ENCODE results near the gene ITFG1.
"Not testable (repeated sequence)": the region's sequence is repeated elsewhere in the genome, so short reads cannot be mapped to it uniquely, and the experiment has no call there.

ITFG1 gene

GRCh38 chr16:47158992-47159391, 301.9 kb downstream of the ITFG1 start:
- DNase-seq (ENCODE audit: low read depth, low spot score) = no peak

DNA sequence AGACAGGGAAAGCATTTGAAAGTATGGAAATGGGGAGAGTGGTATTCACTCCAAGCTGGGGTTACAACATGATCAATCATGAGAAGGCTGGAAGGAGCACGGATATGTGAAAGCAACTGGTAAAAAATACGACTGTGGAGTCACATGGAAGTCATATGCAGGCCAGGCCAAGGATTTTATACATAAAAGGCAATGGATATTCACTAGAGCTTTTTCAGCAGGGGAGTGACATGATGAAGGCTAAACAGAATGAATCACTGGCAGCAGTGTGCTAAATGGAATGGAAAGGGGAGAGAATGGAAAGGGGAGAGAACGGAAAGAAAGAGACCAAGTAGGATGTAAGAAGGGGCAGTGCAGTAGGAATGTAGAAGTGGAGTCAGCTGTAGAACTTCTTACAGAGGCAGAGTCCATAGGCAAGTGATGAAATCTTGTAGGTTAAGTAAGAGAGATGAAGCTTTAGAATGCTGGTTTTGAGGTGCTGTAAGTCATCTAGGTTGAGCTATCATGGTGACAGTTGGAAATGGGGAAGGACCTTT, 304.1 kb downstream of the ITFG1 start:
- DNase-seq (ENCODE audit: low read depth, low spot score) = no peak

DNA sequence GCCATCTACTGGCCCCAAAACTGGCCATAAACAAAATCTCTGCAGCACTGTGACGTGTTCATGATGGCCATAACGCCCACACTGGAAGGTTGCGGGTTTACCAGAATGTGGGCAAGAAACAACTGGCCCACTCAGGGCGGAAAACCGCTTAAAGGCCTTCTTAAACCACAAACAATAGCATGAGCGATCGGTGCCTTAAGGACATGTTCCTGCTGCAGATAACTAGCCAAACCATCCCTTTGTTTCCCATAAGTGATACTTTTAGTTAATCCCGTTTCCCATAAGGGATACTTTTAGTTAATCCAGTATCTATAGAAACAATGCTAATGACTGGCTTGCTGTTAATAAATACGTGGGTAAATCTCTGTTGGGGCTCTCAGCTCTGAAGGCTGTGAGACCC, 308.4 kb downstream of the ITFG1 start:
- not testable (repeated sequence) for DNase-seq (ENCODE audit: low read depth, low spot score)

GRCh38 chr16:47150067-47150466, 310.8 kb downstream of the ITFG1 start:
- no peak for DNase-seq (ENCODE audit: low read depth, low spot score)

DNA sequence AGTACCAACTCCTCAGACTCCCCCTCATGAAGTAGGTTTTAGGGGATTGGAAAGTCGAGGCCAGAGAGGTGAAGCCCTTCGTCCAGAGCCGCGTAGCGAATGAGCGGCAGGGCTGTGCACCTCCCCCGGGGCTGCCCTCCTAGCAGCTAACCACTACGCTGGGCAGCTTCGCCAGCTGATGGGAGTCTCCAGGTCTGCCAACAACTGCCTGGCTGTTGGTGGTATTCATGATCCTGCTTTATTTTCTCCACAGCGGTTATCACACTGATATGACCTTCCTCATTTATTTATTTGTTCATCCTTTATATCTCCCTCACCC, 316.3 kb downstream of the ITFG1 start:
- no peak for DNase-seq (ENCODE audit: low read depth, low spot score)

DNA sequence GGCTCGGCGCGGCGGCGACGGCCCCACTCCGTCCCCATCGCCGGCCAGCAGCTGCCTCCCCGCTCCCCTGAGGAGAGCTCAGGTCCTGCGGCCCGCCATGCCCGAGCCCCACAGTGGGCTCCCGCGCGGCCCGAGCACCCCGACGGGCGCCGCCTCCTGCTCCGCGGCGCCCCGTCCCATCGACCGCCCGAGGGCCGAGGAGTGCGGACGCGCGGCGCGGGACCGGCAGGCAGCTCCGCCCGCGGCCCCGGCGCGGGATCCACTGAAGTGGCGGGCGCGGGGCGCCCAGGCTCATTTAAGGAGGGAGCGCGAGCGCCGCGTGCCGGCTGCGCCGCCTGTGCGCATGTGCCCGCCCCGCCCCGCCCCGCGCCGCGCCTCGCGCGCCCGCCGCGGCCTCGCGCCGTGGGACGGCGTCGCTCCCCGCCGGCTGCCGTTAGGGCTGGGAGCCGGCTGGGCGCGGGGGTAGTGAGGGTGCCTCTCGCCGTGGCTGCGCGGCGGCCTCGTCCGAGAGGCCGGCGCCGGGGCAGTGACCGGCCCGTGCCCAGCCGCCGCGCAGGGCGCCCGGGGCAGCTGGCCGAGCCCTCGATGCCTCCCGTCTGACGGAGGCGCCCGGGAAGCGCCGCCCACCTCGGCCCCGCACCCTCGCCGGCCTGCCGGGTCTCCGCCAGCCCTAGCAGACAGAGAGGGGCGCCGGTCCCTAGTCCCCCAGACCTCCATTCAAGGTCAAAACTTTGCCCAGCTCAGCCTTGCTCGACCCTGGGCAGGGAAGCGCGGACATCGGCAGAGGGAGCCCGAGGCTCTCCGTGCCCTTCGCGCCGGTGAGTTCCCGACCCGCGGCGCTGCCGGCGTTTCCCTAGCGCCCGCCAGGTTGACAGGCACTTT, 316.9 kb downstream of the ITFG1 start, which contains the start of gene NETO2:
TSS of gene NETO2 (minus strand) at position 269 of the 882 bp plus-strand sequence. CDS start 333 bp downstream, outside the sequence.
- DNase-seq (ENCODE audit: low read depth, low spot score) = peak; percentile 25

DNA sequence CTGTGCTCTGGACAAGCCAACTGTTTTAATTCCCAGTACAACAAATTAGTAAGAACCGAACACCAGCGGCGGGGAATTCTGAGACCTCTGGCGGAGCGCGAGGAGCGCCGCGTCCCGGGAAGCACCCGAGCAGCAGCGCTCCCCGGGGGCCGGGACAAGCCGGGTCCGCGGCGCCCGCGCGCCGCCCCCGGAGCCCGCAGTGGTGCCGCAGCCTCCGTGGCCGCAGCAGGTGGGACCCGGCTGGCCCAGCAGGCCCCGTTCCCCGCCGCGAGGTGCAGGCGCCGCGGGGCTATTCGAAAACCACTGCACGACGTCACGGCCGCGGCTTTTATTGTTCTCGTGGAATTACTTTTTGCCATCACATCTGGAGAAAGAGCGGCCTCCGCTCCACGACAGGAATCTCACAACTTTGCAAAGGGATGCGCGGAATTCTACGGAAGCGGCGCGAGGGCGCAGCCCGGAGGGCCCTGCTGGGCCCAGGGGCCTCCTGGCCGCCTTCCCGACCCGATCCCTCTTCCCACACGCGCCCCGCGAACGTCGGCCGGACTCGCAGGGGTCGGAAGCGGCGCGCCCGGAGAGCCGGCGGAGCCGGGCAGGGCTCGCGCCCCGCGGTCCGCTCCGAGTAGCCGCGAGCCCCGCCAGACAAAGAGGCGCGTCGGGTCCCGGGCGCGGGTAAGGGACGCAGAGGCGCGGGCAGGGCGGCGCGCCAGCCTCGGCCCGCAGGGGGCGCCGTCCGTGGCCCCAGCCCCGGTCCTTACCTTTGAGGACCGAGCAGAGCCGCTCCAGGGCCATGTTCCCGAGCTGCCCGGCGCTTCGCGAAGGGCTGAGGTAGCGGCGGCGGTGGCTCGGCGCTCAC, 317.8 kb downstream of the ITFG1 start:
- peak; percentile 11 for DNase-seq (ENCODE audit: low read depth, low spot score)

GRCh38 chr16:47142486-47142820, 318.4 kb downstream of the ITFG1 start:
- no peak for DNase-seq (ENCODE audit: low read depth, low spot score)

DNA sequence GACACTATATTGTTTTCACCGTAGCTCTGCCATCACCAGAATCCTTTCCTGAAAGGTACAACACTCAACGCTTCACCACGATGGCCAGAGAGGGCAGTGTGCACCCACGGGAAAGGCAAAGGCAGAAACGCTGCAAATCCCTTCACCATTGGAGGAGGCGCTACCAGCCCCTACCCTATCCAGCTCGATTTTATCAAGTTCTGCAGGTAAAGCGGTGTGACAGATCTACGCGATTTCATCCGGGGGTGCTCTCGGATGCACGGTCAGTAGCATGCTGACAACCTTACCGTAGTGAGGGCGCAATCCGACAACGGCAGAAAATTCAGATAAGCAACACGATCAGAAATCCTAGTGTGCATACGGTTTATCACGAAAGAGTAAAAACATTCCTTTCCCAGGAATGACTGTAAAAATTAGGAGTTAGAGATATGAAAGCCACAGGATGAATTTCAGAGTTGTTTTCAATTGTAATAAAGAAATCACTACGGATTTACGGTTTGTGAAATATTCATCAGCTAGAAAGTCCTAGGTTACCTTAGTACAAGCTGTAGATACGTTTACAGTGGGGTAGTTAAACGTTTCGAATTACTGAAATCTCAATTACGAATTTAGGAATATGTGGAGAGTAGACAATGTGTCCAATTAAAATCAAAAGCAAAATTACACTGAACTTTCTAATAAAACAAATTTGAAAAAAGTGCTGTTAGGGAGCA, 318.9 kb downstream of the ITFG1 start:
- DNase-seq (ENCODE audit: low read depth, low spot score) = peak; percentile 46

- DNase-seq (ENCODE audit: low read depth, low spot score) = no peak
These were observed 320.2 kb downstream of the ITFG1 start for GRCh38 chr16:47140686-47141085.

DNA sequence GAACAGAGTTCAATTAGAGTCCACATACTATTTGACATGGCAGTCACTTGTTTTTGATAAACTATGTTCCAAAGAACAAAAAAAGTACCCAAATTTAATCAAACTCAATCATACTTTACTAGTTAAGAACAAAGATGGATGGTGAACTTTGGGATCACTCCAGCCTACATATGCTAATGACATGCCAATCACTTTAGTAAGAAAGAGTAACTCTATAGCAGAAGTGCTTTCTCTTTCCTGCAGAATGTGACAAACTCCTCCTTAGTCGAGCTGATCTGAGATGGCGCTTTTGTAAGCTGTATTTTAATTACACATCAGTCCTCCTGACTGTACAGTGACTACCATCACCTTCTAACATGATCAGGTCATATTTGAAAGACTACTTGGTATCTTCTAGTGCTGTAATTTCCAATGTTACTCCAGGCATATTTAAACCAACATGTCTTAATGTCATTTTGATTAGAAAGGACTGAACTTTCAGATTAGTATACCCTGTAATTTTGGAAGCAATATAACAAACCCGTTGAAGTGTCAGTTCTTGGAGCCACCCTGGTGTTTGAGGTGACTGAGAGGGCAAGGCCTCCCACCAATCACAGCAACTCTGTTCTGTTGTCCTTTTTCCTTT, 321.2 kb downstream of the ITFG1 start:
- DNase-seq (ENCODE audit: low read depth, low spot score) = no peak

DNA sequence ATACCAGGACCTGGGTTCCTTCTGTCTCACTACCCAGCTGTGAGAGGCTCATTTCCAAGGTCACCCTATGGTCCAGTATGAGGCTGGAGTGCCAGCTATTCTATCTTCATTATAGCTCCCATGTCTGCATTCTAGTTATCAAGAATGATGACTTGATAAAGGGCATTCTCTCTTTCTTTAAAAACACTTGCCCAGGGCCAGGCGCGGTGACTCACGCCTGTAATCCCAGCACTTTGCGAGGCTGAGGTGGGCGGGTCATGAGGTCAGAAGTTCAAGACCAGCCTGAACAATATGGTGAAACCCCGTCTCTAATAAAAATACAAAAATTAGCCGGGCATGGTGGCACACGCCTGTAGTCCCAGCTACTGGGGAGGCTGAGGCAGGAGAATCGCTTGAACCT, 322.9 kb downstream of the ITFG1 start:
- not testable (repeated sequence) for DNase-seq (ENCODE audit: low read depth, low spot score)

- no peak for DNase-seq (ENCODE audit: low read depth, low spot score)
These were observed 324.6 kb downstream of the ITFG1 start for GRCh38 chr16:47136099-47136842.

- no peak for DNase-seq (ENCODE audit: low read depth, low spot score)
These were observed 326.3 kb downstream of the ITFG1 start for GRCh38 chr16:47134550-47134949.

GRCh38 chr16:47132308-47132707, 328.6 kb downstream of the ITFG1 start:
- DNase-seq (ENCODE audit: low read depth, low spot score) = no peak

GRCh38 chr16:47129755-47130435, 331.0 kb downstream of the ITFG1 start:
- DNase-seq (ENCODE audit: low read depth, low spot score) = no peak

DNA sequence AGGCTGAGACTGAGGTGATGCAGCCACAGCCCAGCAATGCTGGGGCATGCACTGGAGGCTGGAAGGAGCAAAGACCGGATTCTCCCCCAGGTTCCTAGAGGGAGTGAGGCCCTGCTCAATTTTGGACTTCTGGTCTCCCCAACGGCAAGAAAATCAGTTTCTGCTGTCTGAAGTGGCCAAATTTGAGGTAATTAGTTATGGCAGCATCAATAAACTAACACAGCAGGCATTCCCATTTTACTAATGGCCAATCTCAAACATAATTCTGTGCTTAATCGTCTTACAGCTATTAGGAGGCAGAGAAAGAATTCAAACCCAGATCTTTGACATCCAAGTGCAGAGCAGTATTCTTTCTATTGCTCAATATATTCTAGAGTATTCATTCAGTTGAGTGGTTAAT, 333.3 kb downstream of the ITFG1 start:
- no peak for DNase-seq (ENCODE audit: low read depth, low spot score)

DNA sequence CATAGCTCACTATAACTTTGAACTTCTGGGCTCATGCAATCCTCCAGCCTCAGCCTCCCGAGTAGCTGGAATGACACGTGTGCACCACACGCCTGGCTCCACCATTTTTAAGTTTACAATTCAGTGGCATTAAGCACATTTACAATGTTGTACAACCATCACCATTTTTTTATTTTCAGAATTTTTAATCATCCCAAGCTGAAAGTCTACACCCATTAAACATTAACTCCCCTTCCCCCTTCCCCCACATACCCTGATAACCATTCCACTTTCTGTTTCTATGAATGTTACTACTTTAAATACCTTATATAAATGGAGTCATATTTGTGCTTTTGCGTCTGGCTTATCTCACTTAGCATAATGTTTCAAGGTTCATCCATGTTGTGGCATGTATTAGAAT, 335.1 kb downstream of the ITFG1 start:
- DNase-seq (ENCODE audit: low read depth, low spot score) = no peak

DNA sequence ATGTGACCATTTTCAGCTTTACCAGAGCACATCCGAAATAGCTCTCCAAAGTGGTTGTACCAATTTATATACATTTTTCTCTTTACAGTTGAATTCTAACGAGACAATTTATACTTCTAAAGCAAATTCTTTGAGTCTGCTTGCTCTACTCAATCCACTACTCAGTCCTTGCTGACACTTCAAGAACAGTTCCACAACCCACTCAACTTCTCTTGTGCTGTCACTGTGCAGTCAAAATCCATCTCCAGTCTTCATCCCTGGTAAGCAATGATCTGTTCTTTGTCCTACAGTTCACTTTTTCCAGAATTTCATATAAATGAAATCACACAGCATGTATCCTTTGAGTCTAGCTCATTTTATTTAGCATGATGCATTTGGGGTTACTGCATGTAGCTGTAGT, 347.7 kb downstream of the ITFG1 start:
- no peak for DNase-seq (ENCODE audit: low read depth, low spot score)

- no peak for DNase-seq (ENCODE audit: low read depth, low spot score)
These were observed 349.9 kb downstream of the ITFG1 start for GRCh38 chr16:47110939-47111338.

Measured in activated naive CD8-positive, alpha-beta T cell treated with anti-CD3 and anti-CD28 coated beads, Interleukin-2, amount 50 U/mL, for 16 hours (primary cell).